Left renal pelvis (tissue), 4 donors: ENCODE results near the gene IL16. TPM values are rescaled to one million over a fixed set of nuclear protein-coding genes. Genes with fewer than 3 reads are reported as not detected.

Experiments
- DNase-seq, 4 donors: peaks; one replicate each; pipeline ENCODE4 v3.0.0-alpha.2; 2013; ENCODE audit warnings: low read depth in 4 of 4, low spot score in 3 of 4
- polyA plus RNA-seq, 4 donors: library from polyadenylated mRNA; unstranded; fragments of 120-200 nt; gene quantifications; one replicate each; pipeline ENCODE4 v1.2.1, GENCODE V29; 2013; ENCODE audit not compliant: insufficient read length in 4 of 4

IL16 gene
- polyA plus RNA-seq, 4 donors, result 4.1 to 7.1 (median 5.6) TPM

- DNase-seq, result no peak
Observed at GRCh38 chr15:81254277-81254915, 57.7 kb downstream of the IL16 start.

- no peak for DNase-seq
Observed at GRCh38 chr15:81254916-81255290, 58.2 kb downstream of the IL16 start.

GRCh38 chr15:81255315-81255957, 58.8 kb downstream of the IL16 start:
- DNase-seq, result no peak

DNA sequence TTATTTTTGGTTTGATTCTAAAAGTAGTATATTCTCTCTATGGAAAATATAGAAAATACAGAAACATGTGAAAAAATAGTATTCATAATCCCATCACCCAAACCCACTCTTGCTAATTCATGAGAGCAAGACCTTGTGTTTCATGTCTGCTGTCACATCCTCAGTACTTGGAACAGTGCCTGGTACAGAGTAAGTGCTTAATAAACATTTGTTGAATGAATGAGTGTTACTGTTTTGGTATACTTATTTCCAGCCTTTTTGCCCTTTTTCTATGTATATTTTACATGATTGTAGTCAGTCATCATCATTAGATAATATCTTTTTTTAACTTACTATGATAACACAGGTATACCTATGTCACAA, 59.3 kb downstream of the IL16 start:
- no peak for DNase-seq

GRCh38 chr15:81256916-81257315, 60.2 kb downstream of the IL16 start:
- no peak for DNase-seq

DNA sequence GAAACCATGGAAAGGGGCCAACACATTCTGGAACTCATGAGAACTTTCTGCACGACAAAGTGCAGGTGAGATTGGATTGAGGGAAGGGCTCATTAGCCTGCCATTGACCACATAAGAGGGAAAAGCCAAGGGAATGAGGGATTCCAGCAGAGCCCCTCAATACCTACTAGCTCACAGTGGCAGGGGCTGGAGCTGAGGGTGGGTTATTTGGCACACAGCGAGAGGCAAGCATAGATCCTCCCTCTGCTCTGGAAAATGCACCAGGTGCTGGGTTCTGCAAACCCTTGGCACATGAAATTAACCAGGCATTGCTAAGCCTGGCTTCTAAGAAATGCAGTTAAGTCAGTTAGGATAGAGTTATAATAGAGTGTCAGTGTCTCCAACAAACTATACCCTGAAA, 60.8 kb downstream of the IL16 start:
- DNase-seq, result no peak

- DNase-seq, result no peak
Observed at GRCh38 chr15:81258455-81258854, 61.8 kb downstream of the IL16 start.

DNA sequence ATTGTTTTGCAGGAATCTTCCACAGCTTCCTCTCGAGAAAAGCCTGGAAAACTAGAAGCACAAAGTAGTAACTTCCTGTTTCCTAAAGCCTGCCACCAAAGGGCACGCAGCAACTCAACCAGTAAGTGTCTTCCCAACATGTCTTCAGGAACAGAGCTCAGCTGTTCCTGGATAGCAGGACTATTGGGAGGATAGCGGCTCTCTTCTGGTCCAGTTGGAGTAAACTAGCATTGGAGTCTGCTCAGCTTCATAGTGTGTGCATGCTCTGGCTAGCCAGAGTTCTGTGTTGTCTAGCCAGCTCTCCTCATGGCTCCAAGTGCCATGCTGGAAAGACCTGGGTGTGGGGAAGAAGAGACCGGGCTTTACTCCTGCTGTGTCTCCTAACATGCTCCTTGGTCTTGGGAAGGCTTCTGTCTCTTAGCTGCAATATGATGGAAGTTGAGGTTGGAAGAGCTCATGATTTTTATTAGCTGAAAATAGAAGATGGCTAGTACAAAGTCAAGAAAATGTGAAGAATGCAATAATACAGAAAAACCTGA, 63.1 kb downstream of the IL16 start:
- no peak for DNase-seq

DNA sequence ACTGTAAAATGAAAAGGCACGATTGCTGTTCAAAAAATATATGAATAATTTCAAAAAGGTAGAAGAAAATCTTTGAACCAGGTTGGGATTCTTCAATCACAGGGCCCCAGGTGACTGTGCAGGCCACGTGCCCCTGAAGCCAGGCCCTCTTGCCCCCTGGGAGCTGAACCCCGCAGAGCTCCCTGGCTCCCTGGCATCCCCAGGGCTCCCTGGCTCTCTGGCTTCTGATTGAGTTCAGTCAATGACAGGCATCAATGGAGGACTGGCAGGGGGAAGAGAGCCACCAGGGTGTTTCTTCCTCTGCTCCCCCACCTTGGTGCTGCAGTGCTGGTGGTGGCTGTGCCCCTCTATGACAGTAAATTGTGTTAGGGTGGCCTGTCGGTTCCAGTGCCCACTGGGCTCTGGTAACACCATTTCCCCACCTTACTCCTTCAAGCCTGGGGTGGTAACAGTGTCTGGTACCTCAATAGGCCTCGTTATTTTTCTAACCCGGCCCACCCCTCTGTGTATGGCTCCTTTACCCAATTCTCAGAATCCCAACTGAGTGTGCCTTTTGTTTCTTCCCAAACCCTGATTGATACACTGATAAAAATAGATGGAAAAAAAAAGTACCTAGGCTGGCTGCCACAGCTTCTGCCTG, 64.6 kb downstream of the IL16 start:
- no peak for DNase-seq

GRCh38 chr15:81263477-81263876, 66.8 kb downstream of the IL16 start:
- no peak for DNase-seq

GRCh38 chr15:81264072-81264857, 67.6 kb downstream of the IL16 start:
- no peak for DNase-seq

- DNase-seq, result no peak
Observed at GRCh38 chr15:81265256-81265943, 68.7 kb downstream of the IL16 start.

DNA sequence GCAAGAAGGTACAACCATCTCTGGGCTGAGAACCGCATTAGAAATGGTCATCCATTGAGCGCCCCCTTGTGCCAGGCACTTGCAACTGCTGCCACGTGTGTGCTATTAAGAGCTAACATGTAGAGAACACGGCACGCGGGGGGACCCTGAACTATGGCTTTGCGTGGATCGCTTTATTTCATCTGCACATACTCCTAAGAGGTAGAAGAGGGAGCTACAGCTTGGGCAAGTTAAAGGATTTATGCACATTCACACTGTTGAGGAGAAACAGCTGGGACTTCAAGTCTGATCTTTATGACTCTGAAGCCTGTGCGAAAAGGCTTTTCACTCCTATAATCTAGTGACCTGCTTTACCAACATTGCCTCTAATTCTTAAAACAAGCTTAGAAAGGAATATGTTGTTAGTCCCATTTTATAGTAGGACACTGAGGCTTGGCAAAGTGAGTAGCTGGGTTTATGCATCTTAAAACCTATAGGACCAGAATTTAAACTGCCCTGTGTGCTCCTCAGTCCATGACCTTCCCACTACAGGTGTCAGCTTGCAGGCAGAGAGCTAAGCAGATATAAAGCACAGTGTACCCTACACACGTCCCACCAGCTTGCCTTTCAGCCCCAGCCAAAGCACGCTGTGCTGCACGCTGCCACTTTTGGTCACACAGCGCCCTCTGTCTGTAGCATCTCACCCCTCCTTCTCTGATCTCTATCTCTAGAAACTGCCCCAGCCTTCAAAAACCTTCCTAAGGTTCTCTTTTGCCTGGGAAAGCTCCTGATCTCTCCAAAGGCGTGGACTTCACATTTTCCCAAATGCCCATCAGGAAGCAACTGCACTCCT, 69.5 kb downstream of the IL16 start:
- DNase-seq, result peak; percentile 53 to 66 (median 63)

GRCh38 chr15:81268340-81268739, 71.7 kb downstream of the IL16 start:
- DNase-seq, result no peak

DNA sequence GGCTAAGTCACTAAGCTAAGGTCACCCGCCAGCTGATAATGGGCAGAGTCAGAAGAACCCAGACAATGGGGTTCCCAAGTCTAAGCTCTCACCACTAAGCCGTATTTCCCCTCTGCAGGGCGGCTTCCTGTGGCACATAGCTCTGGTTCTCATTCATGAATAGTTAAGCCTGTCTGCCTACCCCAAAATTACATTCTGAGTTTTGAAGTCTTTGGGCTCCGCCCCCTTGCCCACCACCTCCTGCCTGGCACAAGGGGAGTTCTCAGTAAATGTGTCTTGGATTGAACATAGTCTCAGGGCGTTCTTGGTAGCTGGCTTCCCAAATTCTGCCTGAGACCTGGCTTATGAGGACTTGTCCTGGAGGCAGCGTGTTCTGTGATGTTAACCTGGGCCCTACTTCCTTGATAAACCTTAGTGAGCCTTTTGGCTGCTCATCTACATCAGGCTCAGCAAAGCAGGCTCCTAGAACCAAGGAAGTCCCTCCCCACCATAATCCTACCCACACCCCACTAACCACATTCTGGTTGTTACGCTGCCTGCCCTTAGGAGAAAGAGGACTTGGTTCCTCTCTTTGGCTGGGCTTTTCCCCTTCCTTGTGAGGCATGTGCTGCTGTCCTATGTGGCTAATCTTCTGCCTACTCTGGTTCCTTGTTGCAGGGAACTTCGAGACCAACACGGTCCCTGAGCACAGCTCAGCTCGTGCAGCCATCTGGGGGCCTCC, 72.4 kb downstream of the IL16 start:
- no peak for DNase-seq

- DNase-seq, result no peak
Observed at GRCh38 chr15:81270188-81270587, 73.5 kb downstream of the IL16 start.

GRCh38 chr15:81270781-81271491, 74.3 kb downstream of the IL16 start:
- no peak for DNase-seq
